HL-60 (cell line): ENCODE results near the gene ARID1B.

Experiments
- DNase-seq, 2 experiments: peaks; one replicate each; pipeline ENCODE4 v3.0.0-alpha.2; 2010 to 2020; ENCODE audit warnings: low read depth in 1 of 2, low spot score in 1 of 2
- H3K27ac ChIP-seq: fragments of 250-450 bp; sonication (Bioruptor Pico); replicated peaks from 2 replicates; pipeline ENCODE4 v1.5.1; 2020; ENCODE audit warnings: mild to moderate bottlenecking, moderate library complexity
- H3K27me3 ChIP-seq: fragments of 250-450 bp; sonication (Bioruptor Pico); 2 replicates; pipeline ENCODE4 v1.5.1; 2021; ENCODE audit warnings: mild to moderate bottlenecking, moderate library complexity; ENCODE audit not compliant: insufficient read depth, poor library complexity, severe bottlenecking
- H3K4me3 ChIP-seq: replicated peaks from 2 replicates; pipeline ENCODE4 v1.5.1; 2011; ENCODE audit warnings: mild to moderate bottlenecking, control low read depth, low read length; ENCODE audit not compliant: insufficient read depth
- GABPA ChIP-seq: IDR thresholded peaks from 2 replicates; pipeline ENCODE4 v1.6.1; 2012; ENCODE audit warnings: low read depth
- POLR2AphosphoS5 ChIP-seq: IDR thresholded peaks from 2 replicates; pipeline ENCODE4 v1.6.1; 2012; ENCODE audit warnings: low read depth
- SPI1 ChIP-seq: IDR thresholded peaks from 2 replicates; pipeline ENCODE4 v1.6.1; 2012; ENCODE audit warnings: low read depth, mild to moderate bottlenecking, borderline replicate concordance
- TF ChIP-seq, protein P1 (sequence below): IDR thresholded peaks from 2 replicates; pipeline ENCODE4 v1.6.1; 2012; ENCODE audit warnings: low read depth; ENCODE audit not compliant: insufficient replicate concordance
- TF ChIP-seq, protein P2 (sequence below): IDR thresholded peaks from one replicate; pipeline ENCODE4 v1.5.1; 2011; ENCODE audit warnings: low read length, control low read depth, inconsistent platforms; ENCODE audit not compliant: insufficient read depth

The ARID1B gene

GRCh38 chr6:156875062-156875461 is 97.9 kb downstream of the ARID1B start:
- H3K27ac ChIP-seq, result no peak overlapping the region
- H3K4me3 ChIP-seq, result no peak overlapping the region
- DNase-seq, result no peak
- no peak for TF ChIP-seq GABPA
- no peak for TF ChIP-seq SPI1
- TF ChIP-seq, protein P1, sequence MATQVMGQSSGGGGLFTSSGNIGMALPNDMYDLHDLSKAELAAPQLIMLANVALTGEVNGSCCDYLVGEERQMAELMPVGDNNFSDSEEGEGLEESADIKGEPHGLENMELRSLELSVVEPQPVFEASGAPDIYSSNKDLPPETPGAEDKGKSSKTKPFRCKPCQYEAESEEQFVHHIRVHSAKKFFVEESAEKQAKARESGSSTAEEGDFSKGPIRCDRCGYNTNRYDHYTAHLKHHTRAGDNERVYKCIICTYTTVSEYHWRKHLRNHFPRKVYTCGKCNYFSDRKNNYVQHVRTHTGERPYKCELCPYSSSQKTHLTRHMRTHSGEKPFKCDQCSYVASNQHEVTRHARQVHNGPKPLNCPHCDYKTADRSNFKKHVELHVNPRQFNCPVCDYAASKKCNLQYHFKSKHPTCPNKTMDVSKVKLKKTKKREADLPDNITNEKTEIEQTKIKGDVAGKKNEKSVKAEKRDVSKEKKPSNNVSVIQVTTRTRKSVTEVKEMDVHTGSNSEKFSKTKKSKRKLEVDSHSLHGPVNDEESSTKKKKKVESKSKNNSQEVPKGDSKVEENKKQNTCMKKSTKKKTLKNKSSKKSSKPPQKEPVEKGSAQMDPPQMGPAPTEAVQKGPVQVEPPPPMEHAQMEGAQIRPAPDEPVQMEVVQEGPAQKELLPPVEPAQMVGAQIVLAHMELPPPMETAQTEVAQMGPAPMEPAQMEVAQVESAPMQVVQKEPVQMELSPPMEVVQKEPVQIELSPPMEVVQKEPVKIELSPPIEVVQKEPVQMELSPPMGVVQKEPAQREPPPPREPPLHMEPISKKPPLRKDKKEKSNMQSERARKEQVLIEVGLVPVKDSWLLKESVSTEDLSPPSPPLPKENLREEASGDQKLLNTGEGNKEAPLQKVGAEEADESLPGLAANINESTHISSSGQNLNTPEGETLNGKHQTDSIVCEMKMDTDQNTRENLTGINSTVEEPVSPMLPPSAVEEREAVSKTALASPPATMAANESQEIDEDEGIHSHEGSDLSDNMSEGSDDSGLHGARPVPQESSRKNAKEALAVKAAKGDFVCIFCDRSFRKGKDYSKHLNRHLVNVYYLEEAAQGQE, result no peak
- no peak for TF ChIP-seq POLR2AphosphoS5
- TF ChIP-seq, protein P2, sequence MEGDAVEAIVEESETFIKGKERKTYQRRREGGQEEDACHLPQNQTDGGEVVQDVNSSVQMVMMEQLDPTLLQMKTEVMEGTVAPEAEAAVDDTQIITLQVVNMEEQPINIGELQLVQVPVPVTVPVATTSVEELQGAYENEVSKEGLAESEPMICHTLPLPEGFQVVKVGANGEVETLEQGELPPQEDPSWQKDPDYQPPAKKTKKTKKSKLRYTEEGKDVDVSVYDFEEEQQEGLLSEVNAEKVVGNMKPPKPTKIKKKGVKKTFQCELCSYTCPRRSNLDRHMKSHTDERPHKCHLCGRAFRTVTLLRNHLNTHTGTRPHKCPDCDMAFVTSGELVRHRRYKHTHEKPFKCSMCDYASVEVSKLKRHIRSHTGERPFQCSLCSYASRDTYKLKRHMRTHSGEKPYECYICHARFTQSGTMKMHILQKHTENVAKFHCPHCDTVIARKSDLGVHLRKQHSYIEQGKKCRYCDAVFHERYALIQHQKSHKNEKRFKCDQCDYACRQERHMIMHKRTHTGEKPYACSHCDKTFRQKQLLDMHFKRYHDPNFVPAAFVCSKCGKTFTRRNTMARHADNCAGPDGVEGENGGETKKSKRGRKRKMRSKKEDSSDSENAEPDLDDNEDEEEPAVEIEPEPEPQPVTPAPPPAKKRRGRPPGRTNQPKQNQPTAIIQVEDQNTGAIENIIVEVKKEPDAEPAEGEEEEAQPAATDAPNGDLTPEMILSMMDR, result no peak
- no peaks in the 10 kb centered on the region for H3K27me3 ChIP-seq

DNA sequence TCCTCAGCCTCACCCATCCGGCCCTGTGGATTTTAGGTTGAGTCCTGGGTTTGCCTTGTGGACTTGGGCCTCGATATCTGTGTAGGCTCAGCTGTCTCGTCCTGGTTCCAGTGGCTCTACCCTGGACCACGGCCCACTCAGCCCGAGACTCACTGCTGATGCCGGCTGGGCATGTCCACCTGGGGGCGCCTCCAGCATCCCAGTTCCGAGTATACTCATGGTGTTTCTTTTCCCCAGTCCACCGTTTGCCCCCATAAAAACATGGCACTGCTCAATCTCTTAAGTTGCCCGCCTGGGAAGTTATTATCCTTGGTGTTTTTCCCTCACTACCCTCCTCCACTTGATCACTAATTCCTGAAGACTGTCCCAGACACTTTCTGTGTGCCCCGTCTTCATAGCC is 99.1 kb downstream of the ARID1B start:
- Histone ChIP-seq H3K27ac (no peak overlapping the region), H3K4me3 (no peak overlapping the region), H3K27me3 (no peaks in the 10 kb centered on the region)
- DNase-seq, result no peak
- TF ChIP-seq SPI1 (no peak), GABPA (no peak), POLR2AphosphoS5 (no peak)
- TF ChIP-seq, protein P2, result no peak
- TF ChIP-seq, protein P1, result no peak

GRCh38 chr6:156877126-156877863 is 100.1 kb downstream of the ARID1B start:
- TF ChIP-seq SPI1 (no peak), POLR2AphosphoS5 (no peak)
- Histone ChIP-seq H3K4me3 (no peak overlapping the region), H3K27ac (no peak overlapping the region), H3K27me3 (no peaks in the 10 kb centered on the region)
- no peak for DNase-seq

DNA sequence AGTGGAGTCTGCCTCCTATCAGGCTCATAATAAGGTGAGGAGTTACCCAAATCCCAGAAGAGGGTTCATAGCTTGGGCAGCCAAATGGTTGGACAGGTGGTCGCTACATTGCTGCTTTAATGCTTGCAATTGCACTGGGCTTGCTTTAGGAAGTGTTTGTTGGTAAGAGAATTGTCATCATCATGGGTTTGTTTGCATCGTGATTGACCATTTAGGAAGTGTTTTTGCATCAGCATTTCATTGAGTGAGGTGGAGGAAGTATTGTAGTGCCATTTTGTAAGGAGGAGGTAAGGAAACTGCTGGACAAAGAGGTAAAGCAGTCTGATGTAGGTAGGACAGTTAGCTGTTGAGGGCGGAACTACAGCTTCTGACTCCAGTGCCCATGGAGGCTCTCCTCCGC is 101.5 kb downstream of the ARID1B start:
- Histone ChIP-seq H3K27me3 (no peaks in the 10 kb centered on the region), H3K27ac (no peak overlapping the region), H3K4me3 (no peak overlapping the region)
- DNase-seq, result no peak
- TF ChIP-seq GABPA (no peak), SPI1 (no peak), POLR2AphosphoS5 (no peak)
- TF ChIP-seq, protein P1, result no peak
- TF ChIP-seq, protein P2, result no peak
